ENCODE results near the gene YLPM1. TPM values are rescaled to one million over a fixed set of nuclear protein-coding genes. Genes with fewer than 3 reads are reported as not detected.

Gene YLPM1
- total and polyA plus RNA-seq, 2 donors (not counting 3 experiments of a cell fraction or from before 2014, with no cell fraction given), result 14.9 to 85.7 TPM

DNA sequence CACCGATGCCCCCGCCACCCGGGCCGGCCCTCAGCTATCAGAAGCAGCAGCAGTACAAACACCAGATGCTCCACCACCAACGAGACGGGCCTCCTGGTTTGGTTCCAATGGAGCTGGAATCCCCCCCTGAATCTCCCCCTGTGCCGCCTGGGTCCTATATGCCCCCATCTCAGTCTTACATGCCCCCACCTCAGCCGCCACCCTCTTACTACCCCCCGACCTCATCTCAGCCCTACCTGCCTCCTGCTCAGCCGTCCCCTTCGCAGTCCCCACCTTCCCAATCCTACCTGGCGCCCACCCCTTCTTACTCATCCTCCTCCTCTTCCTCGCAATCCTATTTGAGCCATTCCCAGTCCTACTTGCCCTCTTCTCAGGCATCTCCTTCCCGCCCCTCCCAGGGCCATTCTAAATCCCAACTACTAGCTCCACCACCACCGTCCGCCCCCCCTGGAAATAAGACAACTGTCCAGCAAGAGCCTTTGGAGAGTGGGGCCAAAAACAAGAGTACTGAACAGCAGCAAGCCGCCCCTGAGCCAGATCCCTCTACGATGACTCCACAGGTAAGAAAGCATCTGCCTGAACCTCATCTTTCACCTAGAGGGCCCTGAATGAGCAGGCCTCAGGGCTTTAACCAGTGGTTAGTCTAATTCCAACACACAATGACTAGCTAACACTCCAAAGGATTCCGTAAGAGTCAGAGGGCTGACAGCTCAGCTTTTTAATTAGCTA lies 851 bp downstream of the YLPM1 start:
- peaks cover 25% of the 10 kb centered on the region for H3K4me1 ChIP-seq (ENCODE audit: control insufficient read depth, extremely low read depth, insufficient read depth, low read length)
- H3K79me2 ChIP-seq (ENCODE audit: control insufficient read depth, insufficient read depth, low read length), result peaks cover 56% of the 10 kb centered on the region
- peaks cover 14% of the 10 kb centered on the region for H4K20me1 ChIP-seq (replicated peaks; ENCODE audit: control insufficient read depth, extremely low read depth, insufficient read depth, low read length)
- no peaks in the 10 kb centered on the region for H3K36me3 ChIP-seq (ENCODE audit: control insufficient read depth in 2 of 2, extremely low read depth in 1 of 2, insufficient read depth in 2 of 2, low read length in 2 of 2)
- dilution Hi-C loops (cut with MboI; ENCODE audit: extremely low pct_ligation_motif_present, low sequenced_read_pairs), result no loop called here
- H3K9ac ChIP-seq (replicated peaks; ENCODE audit: extremely low read depth, insufficient read depth, low read length), result peak overlapping the region; percentile 91
- H3K9me1 ChIP-seq (replicated peaks; ENCODE audit: control insufficient read depth, extremely low read depth, insufficient read depth, low read length), result no peaks in the 10 kb centered on the region
- H3K27ac ChIP-seq (ENCODE audit: insufficient read depth, low read depth, low read length), result peak overlapping the region; percentile 86
- no peaks in the 10 kb centered on the region for H3K9me3 ChIP-seq (replicated peaks; ENCODE audit: control insufficient read depth, insufficient read depth, low read length)
- BruUV-seq (replicated peaks), result no TSS peak
- DNase-seq (ENCODE audit: low read depth, low spot score) (peak; percentile 35), FAIRE-seq (no peak)
- peak overlapping the region; percentile 59 to 92 (median 90) for H3K4me3 ChIP-seq (replicated peaks in 1 of 3; ENCODE audit: insufficient read depth in 1 of 3, low read depth in 1 of 3, low read length in 3 of 3)
- no peak overlapping the region for H2AFZ ChIP-seq (ENCODE audit: low read depth, low read length)
- H3K4me2 ChIP-seq (ENCODE audit: insufficient read depth, low read length), result peak overlapping the region; percentile 88
- no peak for TF ChIP-seq EZH2 (IDR thresholded peaks at IDR 0.05; ENCODE audit: borderline replicate concordance, low read depth, low read length, severe bottlenecking)
- TF ChIP-seq, protein P1, sequence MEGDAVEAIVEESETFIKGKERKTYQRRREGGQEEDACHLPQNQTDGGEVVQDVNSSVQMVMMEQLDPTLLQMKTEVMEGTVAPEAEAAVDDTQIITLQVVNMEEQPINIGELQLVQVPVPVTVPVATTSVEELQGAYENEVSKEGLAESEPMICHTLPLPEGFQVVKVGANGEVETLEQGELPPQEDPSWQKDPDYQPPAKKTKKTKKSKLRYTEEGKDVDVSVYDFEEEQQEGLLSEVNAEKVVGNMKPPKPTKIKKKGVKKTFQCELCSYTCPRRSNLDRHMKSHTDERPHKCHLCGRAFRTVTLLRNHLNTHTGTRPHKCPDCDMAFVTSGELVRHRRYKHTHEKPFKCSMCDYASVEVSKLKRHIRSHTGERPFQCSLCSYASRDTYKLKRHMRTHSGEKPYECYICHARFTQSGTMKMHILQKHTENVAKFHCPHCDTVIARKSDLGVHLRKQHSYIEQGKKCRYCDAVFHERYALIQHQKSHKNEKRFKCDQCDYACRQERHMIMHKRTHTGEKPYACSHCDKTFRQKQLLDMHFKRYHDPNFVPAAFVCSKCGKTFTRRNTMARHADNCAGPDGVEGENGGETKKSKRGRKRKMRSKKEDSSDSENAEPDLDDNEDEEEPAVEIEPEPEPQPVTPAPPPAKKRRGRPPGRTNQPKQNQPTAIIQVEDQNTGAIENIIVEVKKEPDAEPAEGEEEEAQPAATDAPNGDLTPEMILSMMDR (IDR thresholded peaks at IDR 0.05; ENCODE audit: extremely low read depth in 1 of 2, insufficient read depth in 1 of 2, low read depth in 1 of 2, low read length in 2 of 2), result no peak
- no peak for TF ChIP-seq POLR2A (IDR thresholded peaks at IDR 0.05; ENCODE audit: low read depth, low read length)
- TF ChIP-seq JUN (IDR thresholded peaks at IDR 0.05; ENCODE audit: borderline replicate concordance, insufficient read depth, insufficient read length, low read depth), result no peak
- TF ChIP-seq POLR2AphosphoS5 (IDR thresholded peaks at IDR 0.05; ENCODE audit: insufficient read depth, low read depth, low read length), result no peak
- TF ChIP-seq FOS (IDR thresholded peaks at IDR 0.05; ENCODE audit: borderline replicate concordance, insufficient read depth, low read length), result no peak
- TF ChIP-seq MYC (IDR thresholded peaks at IDR 0.05; ENCODE audit: low read depth, low read length), result no peak
- TF ChIP-seq, protein P2, sequence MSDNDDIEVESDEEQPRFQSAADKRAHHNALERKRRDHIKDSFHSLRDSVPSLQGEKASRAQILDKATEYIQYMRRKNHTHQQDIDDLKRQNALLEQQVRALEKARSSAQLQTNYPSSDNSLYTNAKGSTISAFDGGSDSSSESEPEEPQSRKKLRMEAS (IDR thresholded peaks at IDR 0.05; ENCODE audit: insufficient read depth, insufficient read length), result no peak
- TF ChIP-seq GATA2 (IDR thresholded peaks at IDR 0.05; ENCODE audit: insufficient read depth, insufficient read length, low read depth, low read length), result no peak
- ChIA-PET CTCF (interaction anchor here (0.6 to 2.2 kb wide), 17 partner anchors 9 to 155 kb away, joined by 3 to 20 read pairs (median 4); partner anchors contain the start of gene LTBP2), POLR2A (interaction anchor here (0.6 to 1.0 kb wide), 2 partner anchors 42 to 155 kb away, joined by 3 to 4 read pairs; no protein-coding TSS in a partner anchor)
- no peaks in the 10 kb centered on the region for H3K27me3 ChIP-seq (ENCODE audit: control insufficient read depth in 2 of 2, insufficient read depth in 2 of 2, low read length in 2 of 2)
- intact Hi-C loops (cut with micrococcal nuclease), result loop anchor here (1.0 kb wide), 3 partner anchors 29 to 152 kb away; partner anchors contain the start of genes AREL1, FCF1 and LTBP2
